HG03097 (cell line): ENCODE data around the gene EFNA2.
"Not testable (repeated sequence)": the region's sequence is repeated elsewhere in the genome, so short reads cannot be mapped to it uniquely, and the experiment has no call there.

Experiments
- ATAC-seq: cut with Tn5 transposase; IDR thresholded peaks from one replicate; pipeline ENCODE4 v1.9.1; 2021; ENCODE audit not compliant: unreplicated experiment, low FRiP score

EFNA2 gene

DNA sequence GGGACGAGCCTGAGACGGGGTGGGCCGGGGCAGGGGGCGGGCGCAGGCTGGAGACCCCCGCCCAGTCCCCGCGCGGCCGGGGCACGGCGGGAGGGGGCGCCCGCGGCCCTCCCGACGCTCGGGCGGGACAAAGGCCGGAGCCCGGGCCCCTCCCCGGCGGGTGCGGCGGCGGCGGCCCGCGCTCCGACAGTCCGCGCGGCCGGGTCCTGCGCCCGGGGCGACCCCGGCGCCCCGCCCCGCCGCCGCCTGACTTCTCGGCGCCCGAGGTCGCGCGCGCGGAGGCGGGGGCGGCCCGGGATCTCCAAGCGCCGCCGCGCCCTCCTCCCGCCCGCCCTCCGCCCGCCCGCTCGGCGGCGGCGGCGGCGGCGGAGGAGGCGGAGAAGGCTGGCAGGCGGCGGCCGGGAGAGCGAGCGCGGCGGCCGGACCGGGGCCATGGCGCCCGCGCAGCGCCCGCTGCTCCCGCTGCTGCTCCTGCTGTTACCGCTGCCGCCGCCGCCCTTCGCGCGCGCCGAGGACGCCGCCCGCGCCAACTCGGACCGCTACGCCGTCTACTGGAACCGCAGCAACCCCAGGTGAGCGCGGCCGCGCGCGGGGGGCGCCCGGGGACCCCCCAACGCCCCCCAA lies at the start of gene EFNA2:
EFNA2 (plus strand) TSS at position 137 of the 624 bp plus-strand sequence; CDS start at position 433, 296 bp downstream.
- no peak for ATAC-seq

DNA sequence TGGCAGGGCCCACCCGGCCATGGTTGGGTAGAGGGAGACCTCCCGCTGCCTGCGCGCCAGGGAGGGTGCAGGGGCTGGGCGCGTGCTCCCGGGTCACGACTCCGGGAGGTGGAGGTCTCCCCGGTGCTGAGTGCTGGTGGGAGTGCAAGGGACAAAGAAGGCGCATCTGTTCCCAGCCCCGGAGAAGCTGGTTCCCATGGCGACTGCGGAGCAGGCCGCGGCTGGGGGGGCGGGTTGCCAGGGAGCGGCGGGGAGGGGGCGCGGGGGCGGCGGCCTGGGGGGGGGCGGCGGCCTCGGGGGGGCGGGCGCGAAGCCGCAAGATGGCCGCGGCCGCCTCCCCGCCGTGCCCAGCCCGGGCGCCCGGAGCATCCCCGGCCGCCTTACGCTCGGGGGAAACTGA lies 49.1 kb upstream of the EFNA2 start:
- no peak for ATAC-seq

DNA sequence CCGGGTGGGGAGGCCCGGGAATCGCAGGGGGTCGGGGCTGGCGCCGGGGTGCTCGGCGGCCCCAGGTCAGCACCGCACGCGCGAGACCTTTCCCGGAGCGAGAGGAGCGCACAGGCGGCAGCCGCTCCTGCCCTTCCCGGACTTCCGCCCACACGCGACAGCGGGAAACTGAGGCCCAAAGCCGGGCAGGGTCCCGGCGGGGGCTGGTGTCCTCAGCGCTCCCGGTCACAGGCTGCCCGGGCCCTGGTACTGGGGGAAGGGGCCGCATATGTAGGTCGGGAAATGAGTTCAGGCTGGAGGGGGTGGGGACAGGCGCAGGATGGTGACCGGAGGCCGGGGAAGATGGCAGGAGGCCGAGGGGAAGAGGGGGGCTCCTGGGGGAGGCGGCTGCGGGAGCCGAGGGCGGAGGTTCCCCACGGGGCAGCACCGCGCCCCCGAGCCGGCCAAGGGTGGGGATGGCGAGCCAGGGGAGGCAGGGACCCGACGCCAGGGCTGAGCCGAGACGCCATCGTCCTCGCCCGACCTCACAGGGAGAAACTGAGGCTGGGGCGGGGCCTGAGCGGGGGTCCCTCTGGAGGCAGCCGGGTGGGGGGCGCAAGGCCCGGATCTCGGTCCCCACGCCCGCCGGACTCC lies 48.5 kb upstream of the EFNA2 start:
- no peak for ATAC-seq

- ATAC-seq, result no peak
Observed at GRCh38 chr19:1237754-1238368, 47.8 kb upstream of the EFNA2 start, which contains the start of gene CBARP. TSS of gene CBARP (minus strand) at chr19:1238005. CDS start at chr19:1236100, 1,905 bp downstream.

GRCh38 chr19:1238369-1239303 lies 47.0 kb upstream of the EFNA2 start:
- ATAC-seq, result no peak

DNA sequence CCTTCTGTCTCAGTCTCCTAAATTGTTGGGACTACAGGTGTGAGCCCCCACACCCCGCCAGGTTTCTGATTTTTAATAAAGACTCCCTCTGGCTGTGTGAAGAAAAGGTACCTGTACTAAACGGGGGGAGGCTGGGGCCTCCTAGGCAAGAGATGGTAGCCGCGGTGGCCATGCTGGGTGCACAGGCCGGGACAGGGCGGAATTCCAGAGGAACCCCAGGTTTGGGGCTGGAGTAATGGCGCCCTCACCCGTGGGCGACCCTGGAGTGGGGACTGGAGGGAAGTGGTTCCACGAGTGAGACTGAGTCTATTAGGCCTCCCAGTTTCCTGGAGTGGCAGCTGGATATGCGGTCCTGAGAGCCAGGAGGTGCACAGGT lies 46.3 kb upstream of the EFNA2 start:
- ATAC-seq, result no peak

DNA sequence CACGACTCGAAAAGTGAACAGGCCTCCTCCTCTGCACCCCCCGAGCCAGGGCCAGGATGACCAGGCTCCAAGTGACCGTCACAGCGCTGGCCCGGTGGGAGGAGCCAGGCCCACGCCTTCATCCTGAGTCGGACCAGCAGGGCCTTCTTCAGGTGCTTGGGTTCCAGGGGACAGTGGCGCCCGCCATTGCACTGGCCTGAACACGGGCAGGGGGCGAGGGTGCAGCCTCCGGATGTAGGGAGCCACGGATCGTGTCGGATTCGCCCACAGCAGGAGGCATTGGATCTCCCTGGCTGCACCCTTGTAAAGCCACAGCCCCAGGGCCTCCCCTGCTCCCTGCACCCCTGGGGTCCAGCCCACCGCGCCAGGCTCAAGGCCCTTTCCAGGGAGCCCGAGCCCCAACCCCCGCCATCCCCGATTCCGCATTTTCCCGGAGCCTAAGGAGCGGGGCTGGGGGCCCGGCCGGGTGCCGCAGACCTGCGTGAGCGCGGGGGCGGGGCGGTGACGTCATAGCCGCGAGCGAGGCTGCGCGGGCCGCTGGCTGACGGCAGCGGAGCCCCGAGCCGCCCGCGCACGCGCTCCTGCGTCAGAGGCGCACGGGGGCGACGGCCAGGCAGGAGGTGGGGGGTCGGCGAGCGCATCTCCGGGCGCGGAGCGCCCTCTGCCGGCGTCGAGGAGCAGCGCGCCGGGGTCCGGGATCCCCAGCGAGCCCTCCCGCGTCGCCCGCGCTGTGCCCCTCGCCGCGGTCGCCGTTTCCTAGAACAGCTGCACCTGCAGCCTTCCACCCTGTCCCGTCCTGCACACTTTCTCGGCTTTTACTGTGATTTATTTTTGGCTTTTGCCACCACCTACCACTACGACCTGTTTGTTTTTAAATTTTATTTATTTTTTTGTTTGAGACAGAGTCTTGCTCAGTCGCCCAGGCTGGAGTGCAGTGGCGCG lies 45.6 kb upstream of the EFNA2 start:
- peak; percentile 31 for ATAC-seq

DNA sequence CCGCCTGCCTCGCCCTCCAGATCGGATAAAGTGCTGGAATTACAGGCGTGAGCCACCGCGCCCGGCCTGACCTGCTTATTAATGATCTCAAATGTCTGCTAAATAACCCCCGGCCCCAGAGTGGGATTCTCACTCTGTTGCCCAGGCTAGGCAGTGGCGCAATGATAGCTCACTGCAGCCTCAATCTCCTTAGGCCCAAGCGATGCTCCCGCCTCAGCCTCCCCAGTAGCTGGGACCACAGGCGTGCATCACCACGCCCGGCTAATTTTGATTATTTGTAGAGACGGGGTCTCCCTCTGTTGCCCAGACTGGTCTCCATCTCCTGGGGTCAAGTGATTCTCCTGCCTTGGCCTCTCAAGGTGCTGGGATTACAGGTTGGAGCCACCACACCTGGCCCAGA lies 44.7 kb upstream of the EFNA2 start:
- ATAC-seq, result no peak

GRCh38 chr19:1241417-1242095 lies 44.1 kb upstream of the EFNA2 start, which contains the start of gene ATP5F1D:
TSS of gene ATP5F1D (plus strand) at chr19:1241751. CDS start at chr19:1241851, 100 bp downstream.
- peak; percentile 57 for ATAC-seq

- ATAC-seq, result no peak
Observed at GRCh38 chr19:1243768-1244692, 41.6 kb upstream of the EFNA2 start.

DNA sequence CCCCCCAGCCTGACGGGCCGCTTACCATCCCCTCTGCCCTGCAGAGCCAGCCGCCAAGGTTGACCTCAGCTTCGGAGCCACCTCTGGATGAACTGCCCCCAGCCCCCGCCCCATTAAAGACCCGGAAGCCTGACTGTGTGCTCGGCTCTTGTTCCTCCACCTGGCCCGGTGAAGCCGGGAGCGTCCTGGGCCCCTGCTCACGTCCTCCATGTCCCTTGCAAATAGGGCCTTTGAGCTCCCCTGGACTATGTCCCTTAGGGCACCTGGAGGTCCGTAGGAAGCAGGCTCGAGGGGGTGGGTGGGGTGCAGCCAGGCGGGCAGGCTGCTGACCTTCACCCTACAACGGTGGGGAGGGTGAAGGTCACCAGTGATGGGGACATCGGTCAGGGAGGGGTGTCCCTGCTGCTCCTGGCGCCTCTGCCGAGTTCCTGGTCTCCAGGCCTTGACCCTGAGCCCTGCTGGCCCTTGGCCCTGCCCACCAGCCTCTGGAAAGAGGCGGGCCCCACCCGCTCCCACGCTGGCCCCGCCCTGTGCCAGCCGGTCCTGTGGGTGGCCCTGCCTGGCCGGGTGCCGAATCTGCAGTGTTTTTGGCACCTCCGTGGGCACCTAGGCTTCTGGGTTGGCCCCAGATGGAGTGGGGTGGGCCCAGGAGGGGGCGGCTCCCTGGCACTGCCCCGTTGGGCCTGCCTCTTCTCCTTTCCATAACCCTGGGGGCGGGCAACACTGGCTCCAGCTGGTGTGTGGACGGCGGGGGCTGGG lies 40.8 kb upstream of the EFNA2 start:
- ATAC-seq, result no peak

DNA sequence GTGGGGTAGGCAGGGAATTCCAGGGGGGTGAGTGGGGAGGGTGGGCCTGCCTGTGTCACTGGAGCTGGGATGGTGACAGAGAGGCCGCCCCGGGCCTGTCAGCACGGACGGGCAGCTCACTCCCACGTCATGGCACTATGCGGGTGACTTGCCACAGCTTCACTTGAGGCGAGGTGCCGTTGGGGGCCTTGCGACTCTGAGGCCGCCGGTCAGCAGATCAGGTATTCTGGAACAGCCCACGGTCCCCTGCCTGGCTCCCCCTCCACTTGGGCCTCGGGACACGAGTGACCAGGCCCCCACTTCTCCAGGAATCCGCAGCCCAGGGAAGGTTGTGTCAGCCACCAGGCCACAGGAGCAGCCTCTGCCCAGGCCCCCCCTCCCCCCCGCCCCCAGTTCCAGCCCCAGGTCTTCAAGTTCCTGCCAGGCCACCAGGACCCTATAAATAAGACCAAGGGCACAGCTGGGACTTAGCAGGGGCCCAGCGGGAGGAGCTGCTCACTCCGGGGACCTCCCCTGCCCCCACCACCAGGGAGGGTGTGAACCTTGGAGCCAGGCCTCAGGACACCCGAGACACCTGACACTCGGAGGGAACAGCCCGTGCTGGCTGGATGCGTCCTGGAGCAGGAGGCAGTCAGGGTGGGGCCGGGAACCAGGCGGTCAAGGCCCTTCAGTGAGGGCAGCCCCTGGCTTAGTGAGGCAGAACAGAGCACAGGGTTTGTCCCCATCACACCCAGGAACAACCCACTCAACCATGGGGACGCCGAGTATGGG lies 40.0 kb upstream of the EFNA2 start:
- ATAC-seq, result no peak

DNA sequence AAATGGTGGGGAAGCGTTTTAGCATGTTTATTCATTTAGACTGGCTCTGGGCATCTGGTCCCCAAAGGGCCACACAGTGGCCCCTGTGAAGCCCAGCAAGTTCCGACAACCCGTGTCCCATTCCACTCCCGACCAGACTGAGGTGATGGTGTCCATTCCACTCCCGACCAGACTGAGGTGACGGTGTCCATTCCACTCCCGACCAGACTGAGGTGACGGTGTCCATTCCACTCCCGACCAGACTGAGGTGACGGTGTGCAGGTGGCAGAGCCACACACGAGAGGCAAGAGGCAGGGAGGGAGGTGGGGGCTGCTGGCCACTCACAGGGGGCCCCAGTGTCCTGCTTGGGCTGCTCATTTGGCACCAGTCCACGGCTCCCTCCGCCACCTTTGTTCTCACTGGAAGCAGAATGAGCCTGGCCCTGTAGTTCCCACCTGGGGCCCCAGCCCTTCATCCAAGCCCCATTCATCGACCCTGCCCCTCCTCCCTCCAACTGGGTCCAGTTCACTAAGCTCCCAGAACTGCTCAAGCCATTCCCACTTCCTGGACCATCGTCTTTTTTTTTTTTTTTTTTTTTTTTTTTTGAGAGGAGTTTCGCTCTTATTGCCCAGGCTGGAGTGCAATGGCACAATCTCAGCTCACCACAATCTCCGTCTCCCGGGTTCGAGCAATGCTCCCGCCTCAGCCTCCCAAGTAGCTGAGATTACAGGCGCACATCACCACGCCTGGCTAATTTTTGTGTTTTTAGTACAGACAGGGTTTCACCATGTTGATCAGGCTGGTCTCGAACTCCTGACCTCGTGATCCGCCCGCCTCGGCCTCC lies 39.2 kb upstream of the EFNA2 start:
- ATAC-seq, result not testable (repeated sequence)

GRCh38 chr19:1247748-1248138 lies 37.9 kb upstream of the EFNA2 start:
- no peak for ATAC-seq

DNA sequence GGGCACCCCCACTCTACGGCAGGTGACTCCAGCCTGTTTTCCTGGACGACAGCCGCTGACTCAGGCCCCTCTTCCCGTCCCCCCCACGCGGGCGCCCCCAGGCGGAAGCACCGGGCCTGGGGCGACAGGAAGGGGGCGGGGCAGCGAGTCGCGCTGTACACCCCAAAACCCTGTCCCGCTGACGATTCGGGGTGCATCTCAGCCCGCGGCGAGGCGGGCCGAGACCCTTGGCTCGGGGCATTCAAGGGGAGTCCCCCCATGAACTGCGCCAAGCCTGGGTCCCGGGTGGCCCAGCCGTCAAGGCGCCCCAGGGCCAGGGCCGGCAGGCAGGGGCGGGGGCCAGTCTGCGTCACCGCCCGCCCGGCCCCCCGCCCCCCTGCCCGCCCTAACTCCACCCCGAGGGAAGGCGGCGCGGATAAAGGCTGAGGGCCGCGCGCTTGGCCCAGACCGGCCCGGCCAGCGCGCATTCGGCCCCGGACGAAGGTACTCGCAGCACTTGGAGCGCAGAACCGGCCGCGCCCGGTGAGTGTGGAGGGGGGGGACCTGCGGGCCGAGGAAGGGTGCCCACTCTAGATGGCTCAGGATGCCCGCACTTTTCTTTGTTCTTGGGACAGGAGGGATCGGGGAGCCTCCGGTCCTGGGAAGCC lies 37.4 kb upstream of the EFNA2 start, which contains the start of gene MIDN:
MIDN (plus strand) TSS at position 445 of the 647 bp plus-strand sequence. CDS start 1,714 bp downstream, outside the sequence.
- ATAC-seq, result peak; percentile 9
